Measurements from ENCODE around the gene ENDOV. TPM values are rescaled to one million over a fixed set of nuclear protein-coding genes. Genes with fewer than 3 reads are reported as not detected.
A peak's percentile ranks its signal among the peaks of the same experiment; 100 is the strongest.

The ENDOV gene
- total and polyA plus RNA-seq, 2 of the 13 experiments (the other 11 are each of a cell fraction or from before 2014, with no cell fraction given), result 15.1 to 17.1 TPM

- TF ChIP-seq CHD2 (IDR thresholded peaks at IDR 0.05; ENCODE audit: low read depth, low read length) (peak; percentile 86), JUNB (CRISPR knock-in tag; IDR thresholded peaks at IDR 0.05; ENCODE audit: borderline replicate concordance) (no peak), HNF1B (CRISPR knock-in tag; IDR thresholded peaks at IDR 0.05) (peak; percentile 86), STAT6 (CRISPR knock-in tag; IDR thresholded peaks at IDR 0.05; ENCODE audit: borderline replicate concordance) (no peak), ZNF503 (CRISPR knock-in tag; IDR thresholded peaks at IDR 0.05) (no peak; the same call in 1 of the 2 replicates), SAP130 (CRISPR knock-in tag; IDR thresholded peaks at IDR 0.05; ENCODE audit: low read depth) (peak; percentile 99), YY1 (IDR thresholded peaks at IDR 0.05; ENCODE audit: insufficient read depth, insufficient replicate concordance, low read depth, low read length) (peak; percentile 83), ETV5 (CRISPR knock-in tag; IDR thresholded peaks at IDR 0.05; ENCODE audit: borderline replicate concordance) (peak; percentile 98), NFE2L1 (CRISPR knock-in tag; IDR thresholded peaks at IDR 0.05; ENCODE audit: borderline replicate concordance) (no peak), ZNF143 (CRISPR knock-in tag; IDR thresholded peaks at IDR 0.05) (peak; percentile 79), ZSCAN30 (CRISPR knock-in tag; IDR thresholded peaks at IDR 0.05) (no peak), ZBTB2 (CRISPR knock-in tag; IDR thresholded peaks at IDR 0.05; ENCODE audit: low read depth) (peak; percentile 28; the same call in 1 of the 2 replicates), ZBTB38 (CRISPR knock-in tag; IDR thresholded peaks at IDR 0.05) (peak; percentile 77), ZGPAT (CRISPR knock-in tag; IDR thresholded peaks at IDR 0.05) (peak; percentile 100), PHF20 (CRISPR knock-in tag; IDR thresholded peaks at IDR 0.05) (peak; percentile 99), DDIT3 (CRISPR knock-in tag; IDR thresholded peaks at IDR 0.05) (0 out of 2 replicates have a peak, but pooled peaks have one; percentile 68), ZNF337 (CRISPR knock-in tag; IDR thresholded peaks at IDR 0.05; ENCODE audit: borderline replicate concordance, low read depth) (no peak; the same call in 1 of the 2 replicates)
Observed at GRCh38 chr17:80414803-80415625, at the start of gene ENDOV (continued).
